ENCODE data around the gene GADD45G. TPM values are rescaled to one million over a fixed set of nuclear protein-coding genes. Genes with fewer than 3 reads are reported as not detected.

GADD45G gene
- polyA plus RNA-seq, 4 donors = 2.9 to 5.5 (median 4.0) TPM

GRCh38 chr9:89626741-89627265 lies 22.0 kb downstream of the GADD45G start:
- DNase-seq (ENCODE audit: low read depth in 4 of 4, low spot score in 2 of 4) = no peak

GRCh38 chr9:89628601-89629000 lies 23.8 kb downstream of the GADD45G start:
- DNase-seq (ENCODE audit: low read depth in 4 of 4, low spot score in 2 of 4) = no peak

- DNase-seq (ENCODE audit: low read depth in 4 of 4, low spot score in 2 of 4) = no peak
Observed at GRCh38 chr9:89629081-89629976, 24.5 kb downstream of the GADD45G start.

- no peak for DNase-seq (ENCODE audit: low read depth in 4 of 4, low spot score in 2 of 4)
Observed at GRCh38 chr9:89630508-89630907, 25.7 kb downstream of the GADD45G start.

GRCh38 chr9:89631384-89631783 lies 26.6 kb downstream of the GADD45G start:
- DNase-seq (ENCODE audit: low read depth in 4 of 4, low spot score in 2 of 4) = no peak

GRCh38 chr9:89632192-89632733 lies 27.5 kb downstream of the GADD45G start:
- no peak for DNase-seq (ENCODE audit: low read depth in 4 of 4, low spot score in 2 of 4)

GRCh38 chr9:89632736-89633135 lies 27.9 kb downstream of the GADD45G start:
- DNase-seq (ENCODE audit: low read depth in 4 of 4, low spot score in 2 of 4) = no peak

- no peak for DNase-seq (ENCODE audit: low read depth in 4 of 4, low spot score in 2 of 4)
Observed at GRCh38 chr9:89633404-89633803, 28.6 kb downstream of the GADD45G start.

- DNase-seq (ENCODE audit: low read depth in 4 of 4, low spot score in 2 of 4) = no peak
Observed at GRCh38 chr9:89633920-89634319, 29.1 kb downstream of the GADD45G start.

GRCh38 chr9:89634995-89635742 lies 30.4 kb downstream of the GADD45G start:
- no peak for DNase-seq (ENCODE audit: low read depth in 4 of 4, low spot score in 2 of 4)

GRCh38 chr9:89635816-89636215 lies 31.0 kb downstream of the GADD45G start:
- DNase-seq (ENCODE audit: low read depth in 4 of 4, low spot score in 2 of 4) = no peak

- no peak for DNase-seq (ENCODE audit: low read depth in 4 of 4, low spot score in 2 of 4)
Observed at GRCh38 chr9:89637787-89638186, 33.0 kb downstream of the GADD45G start.

- DNase-seq (ENCODE audit: low read depth in 4 of 4, low spot score in 2 of 4) = no peak
Observed at GRCh38 chr9:89638359-89638758, 33.5 kb downstream of the GADD45G start.

GRCh38 chr9:89638893-89639292 lies 34.1 kb downstream of the GADD45G start:
- DNase-seq (ENCODE audit: low read depth in 4 of 4, low spot score in 2 of 4) = no peak

- DNase-seq (ENCODE audit: low read depth in 4 of 4, low spot score in 2 of 4) = no peak
Observed at GRCh38 chr9:89639367-89639795, 34.6 kb downstream of the GADD45G start.

- DNase-seq (ENCODE audit: low read depth in 4 of 4, low spot score in 2 of 4) = no peak
Observed at GRCh38 chr9:89639961-89640360, 35.1 kb downstream of the GADD45G start.

GRCh38 chr9:89640361-89640760 lies 35.5 kb downstream of the GADD45G start:
- DNase-seq (ENCODE audit: low read depth in 4 of 4, low spot score in 2 of 4) = no peak

- DNase-seq (ENCODE audit: low read depth in 4 of 4, low spot score in 2 of 4) = no peak
Observed at GRCh38 chr9:89640801-89641200, 36.0 kb downstream of the GADD45G start.

GRCh38 chr9:89641980-89642379 lies 37.2 kb downstream of the GADD45G start:
- no peak for DNase-seq (ENCODE audit: low read depth in 4 of 4, low spot score in 2 of 4)

GRCh38 chr9:89642789-89643188 lies 38.0 kb downstream of the GADD45G start:
- DNase-seq (ENCODE audit: low read depth in 4 of 4, low spot score in 2 of 4) = no peak

Measured in left renal cortex interstitium (tissue), 4 donors.